ENCODE data around the gene ERCC5.

The ERCC5 gene

DNA sequence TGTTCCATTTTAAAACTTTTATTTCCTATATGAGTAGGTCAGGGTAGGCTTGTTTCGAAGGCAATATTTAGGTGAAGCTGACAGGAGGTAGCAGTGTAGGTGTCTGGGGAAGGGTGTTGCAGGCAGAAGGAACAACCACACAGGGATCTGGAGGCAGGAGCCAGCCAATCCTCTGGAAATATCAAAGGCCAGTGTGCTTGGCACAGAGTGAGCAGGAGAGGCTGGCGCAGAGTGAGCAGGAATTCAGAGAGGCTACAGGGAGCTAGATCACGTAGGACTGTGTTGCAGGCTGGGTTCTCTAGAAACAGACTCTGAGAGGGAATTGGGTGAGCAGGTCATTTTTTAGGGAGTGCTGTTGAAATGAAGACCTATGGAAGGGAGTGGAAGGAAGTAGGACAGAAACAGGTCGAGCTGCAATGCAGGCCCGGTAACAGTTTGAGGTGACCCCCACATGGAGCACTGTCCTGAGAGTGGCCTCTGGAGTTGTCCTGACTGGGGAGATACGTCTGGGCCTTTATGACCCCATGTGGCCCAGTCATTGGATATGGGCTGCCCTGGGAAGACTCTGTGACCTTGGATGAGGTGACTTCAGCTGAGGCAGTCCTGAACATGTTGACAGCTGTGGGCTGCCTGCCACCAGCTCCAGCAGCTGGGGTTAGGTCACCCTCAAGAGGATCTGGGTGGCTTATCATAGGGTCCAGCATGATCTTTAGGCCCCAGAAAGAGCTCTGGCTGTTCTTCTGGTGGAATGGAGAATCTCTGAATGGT, 51.7 kb downstream of the ERCC5 start:
- DNase-seq, result no peak

DNA sequence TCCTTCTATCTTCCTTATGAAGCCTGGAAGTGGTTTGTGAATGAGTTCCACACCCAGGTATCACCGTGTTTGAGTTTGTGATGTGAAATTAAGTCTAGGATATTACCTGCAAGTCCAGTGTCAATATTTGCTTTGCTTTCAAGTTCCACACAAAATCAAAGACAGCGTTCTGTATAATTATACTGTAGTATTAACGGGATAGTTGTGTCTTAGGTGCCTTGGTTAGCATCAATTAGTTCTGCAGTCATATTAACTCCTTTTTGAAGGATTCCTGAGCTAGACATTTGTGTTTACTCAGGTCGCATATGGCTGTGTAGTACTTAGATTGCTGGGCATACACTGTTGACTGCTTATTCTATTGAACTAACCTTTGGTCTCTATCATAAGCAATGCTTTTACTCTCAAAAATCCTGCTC, 54.4 kb downstream of the ERCC5 start:
- DNase-seq, result no peak

DNA sequence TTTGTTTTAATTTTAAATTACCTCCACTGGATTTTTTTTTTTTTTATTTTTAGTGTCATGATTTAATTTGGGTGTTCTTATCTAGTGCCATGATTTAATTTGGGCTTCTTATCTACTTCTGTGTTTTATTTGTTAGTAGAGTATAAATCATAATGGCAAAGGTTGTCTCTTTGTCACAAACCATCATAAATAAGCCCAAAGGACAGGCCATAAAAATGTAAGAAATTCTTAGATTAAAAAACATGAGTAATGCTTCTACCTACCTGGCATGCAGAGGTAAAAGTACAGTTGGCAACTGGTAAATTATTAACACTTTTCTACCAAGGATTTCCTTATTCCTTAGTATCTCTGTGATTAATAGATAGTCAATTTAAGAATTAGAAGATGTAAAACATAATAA, 55.2 kb downstream of the ERCC5 start:
- DNase-seq, result no peak

DNA sequence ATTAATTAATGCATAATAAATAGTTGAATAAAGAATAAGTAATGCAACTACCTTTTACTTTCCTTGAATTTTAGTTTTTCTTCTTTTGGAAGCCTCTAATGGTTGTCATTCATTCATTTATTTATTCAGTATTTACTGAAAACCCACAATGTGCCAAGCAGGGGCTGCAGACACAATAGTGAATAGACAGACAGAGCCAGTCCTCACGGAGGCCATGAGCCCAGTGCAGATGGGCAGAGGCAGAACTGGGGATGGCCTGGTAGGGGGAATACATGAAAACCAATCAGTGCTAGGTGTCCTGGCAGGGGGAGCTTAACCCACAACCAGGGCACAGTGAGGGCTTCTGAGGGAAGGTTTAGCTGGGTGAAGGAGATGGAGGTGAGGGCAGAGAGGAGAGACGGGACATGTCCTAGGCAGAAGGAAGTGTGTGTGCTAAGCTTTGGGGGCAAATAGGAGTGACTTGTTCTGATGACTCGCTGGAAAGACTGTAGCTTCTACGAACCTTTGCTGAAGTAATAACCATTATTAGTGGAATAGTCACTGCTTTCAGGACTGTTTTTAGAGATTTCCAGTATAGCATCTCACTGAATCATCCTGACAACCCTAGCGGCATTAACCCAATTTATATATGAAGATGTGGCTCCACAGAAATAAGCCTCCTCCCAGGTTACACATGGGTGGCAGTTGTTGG, 55.9 kb downstream of the ERCC5 start:
- no peak for DNase-seq

DNA sequence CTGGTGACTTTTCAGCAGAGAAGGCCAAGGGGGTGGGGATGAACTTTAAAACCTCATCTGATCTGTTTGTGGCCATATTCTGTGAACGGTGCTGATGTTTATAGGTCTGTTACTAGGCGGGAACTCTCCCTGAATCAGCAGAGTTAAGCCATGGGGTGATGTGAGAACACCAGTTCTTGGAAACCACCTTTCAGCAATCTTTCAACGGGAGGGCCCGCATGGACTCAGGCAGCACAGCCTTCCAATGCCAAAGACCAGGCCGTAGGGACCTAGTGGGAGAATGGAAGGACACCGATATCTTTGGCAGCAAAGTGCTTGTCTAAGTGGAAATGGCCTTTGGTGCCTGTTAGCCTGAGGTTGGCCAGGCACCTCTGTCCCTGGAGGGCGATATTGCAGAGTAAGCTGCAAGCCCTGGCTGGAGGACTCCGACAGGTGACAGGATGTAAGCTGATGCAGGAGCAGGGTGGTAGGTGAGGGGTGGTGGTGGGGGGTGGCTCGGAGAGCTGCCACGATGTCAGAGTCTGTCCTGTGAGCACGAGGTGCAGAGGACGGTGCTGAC, 57.0 kb downstream of the ERCC5 start:
- DNase-seq, result no peak

DNA sequence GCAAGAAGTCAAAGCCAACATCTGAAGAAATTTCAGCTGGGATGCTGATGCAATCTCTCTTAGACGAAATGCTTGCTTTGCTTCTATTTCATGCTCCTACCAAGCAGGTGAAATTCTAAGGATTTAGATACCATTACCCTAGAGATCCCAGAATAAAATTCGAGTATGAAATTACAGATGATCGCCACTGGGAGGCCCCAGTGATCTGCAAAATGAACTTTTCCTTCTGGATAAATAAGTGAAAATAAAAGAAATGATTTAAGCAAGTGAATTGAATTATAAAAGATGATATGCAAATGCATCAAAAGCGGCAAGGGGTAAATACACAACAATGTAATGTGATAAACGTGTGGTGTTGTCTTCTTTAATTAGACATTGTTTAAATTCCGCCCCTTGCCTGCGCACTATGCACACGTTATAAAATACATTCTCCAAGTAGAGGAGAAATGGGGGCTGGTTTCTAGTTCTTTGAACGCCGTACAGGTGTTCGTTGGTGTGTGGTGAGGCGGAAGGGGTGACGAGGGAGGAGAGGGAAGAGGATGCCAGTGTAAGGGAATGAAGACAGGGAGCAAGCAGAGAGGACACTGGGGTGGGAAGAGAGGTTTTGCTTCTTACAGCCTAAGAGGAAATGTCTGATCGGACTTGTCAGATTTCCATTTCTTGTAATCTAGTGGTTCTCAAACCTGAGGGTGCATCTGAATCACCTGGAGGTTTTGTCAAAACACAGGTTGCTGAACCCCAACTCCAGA, 58.0 kb downstream of the ERCC5 start:
- no peak for DNase-seq

DNA sequence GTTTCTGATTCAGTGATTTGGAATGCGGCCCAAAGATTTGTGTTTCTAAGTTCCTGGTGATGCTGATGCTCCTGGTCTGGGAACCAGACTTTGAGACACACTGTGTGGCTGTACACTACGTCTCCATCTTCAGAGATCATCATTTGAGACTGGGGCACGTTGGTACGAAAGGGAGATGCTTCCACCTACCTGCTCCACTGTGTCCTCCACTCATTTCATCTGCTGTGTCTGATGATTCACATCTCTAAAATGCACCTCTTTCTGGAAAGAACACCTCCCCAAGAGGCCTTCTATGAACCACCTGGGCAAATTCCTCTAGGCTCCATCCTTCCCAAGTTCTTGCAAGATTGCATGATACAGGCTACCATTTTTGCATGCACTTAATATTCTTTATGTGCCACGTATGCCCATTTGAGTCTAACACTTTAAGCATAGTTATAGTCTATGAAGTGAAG, 58.6 kb downstream of the ERCC5 start:
- no peak for DNase-seq

DNA sequence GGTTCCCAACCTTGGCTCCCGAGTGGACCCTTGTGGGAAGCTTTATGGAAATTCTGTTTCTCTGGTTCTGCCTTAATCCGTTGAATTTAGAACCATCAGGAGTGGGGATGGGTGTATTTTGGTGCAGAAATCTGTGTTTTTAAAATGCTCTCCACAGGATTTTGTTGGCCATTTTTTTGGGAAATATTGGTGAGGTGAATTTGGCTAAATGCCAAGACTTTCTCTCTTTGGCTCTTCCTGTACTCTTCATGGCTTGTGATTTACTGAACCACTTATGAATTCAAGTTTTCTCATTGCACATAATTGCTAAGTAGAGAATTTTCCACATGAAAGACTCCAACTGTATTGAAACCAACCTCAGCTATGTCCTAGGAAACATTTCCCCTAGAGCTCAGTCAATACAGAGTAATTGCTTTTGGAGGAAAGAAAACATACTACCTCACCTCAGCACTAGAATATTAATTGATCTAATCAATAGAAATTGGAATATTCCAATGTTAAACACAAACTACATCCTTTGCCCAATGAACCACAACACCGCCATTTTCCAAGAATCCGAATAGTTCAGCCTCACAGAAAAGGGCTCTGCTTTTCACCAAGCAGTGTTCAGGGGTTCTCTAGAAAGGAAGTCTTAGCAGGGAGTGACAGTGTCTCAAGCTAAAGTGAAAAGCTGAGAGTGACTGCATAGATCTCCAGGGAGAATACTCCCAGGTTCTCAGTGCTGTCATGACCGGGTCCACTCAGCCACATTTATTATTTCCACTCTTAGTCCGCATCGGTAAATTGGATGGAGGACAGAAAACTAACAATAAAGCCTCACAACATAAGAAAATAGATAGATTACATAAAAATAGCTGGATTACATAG, 60.3 kb downstream of the ERCC5 start:
- no peak for DNase-seq

DNA sequence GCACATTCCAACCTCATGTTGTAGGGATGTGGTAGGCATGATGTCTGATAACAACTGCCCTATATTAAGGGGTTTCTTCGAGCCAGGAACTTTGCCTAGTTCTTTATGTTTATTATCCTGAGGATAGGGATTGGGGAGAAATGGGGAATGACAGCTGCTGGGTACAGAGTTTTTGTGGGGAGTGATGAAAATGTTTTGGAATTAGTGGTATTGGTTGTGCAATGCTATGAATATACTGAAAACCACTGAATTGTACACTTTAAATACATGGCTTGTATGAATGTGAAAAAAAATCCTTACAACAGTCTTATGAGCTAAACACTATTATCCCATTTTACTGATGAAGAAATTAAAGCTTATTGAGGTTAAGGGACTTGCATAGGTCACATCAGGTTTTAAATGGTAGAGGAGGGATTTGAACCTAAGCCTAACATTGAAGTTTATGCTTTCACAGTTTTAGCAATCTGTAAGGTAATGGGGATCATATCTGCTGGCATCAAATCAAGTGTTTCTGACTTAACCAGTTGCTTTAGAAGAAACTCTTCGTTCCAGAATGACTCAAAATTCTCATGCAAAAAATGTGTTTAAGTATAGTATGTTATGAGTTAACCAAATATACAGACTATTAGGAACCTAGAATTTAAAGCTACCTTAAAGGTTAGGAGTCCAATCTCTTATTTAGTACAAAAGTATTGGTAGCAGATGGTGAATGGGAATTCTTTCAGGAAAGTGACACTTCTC, 61.4 kb downstream of the ERCC5 start:
- DNase-seq, result no peak

DNA sequence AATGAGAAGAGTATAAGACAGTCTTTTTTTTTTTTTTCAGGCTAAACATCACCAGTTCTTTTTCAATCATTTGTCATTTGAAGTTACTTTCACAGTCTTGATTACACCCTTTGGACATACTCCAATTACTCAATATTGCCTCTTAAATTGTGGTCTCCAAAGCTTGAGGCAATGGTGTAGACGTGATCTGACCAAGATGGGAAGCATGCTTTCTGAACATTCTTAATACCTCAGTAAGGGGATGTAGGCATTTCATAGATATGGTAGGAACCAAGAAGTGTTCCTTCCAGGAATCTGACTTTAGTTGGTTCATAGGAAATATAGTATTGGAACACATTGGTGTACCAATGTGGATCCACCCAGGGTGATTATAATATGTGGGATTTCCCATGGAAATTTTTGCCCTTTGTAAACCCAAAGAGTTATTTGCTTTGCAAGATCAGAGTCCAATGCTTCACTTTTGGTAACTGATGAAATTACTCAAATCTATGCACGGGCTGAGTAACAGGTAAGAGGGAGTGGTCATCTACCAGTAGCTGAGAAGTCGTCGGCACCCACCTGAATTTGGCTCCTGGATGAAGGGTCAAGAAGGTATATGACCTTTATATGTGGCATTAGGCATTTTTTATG, 62.2 kb downstream of the ERCC5 start:
- DNase-seq, result no peak

DNA sequence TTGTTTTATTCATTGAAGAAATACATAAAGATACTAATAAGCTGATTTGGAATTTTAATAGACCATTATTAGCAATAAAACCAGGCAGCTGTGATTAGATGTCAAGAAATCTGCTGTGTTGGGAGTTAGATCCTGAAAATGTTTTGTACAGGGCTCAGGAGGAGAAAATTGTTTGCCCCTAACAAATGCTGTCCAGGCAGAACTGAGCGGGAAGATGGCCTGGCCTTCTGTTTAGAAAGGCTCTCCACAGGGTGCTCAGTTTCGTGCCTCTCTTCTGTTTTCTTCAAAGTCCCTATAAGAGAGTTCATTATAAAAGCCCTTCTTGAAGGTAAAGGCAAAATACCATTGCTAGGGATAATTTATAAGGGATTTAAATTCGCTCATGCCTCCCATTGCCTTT, 64.1 kb downstream of the ERCC5 start:
- DNase-seq, result no peak

DNA sequence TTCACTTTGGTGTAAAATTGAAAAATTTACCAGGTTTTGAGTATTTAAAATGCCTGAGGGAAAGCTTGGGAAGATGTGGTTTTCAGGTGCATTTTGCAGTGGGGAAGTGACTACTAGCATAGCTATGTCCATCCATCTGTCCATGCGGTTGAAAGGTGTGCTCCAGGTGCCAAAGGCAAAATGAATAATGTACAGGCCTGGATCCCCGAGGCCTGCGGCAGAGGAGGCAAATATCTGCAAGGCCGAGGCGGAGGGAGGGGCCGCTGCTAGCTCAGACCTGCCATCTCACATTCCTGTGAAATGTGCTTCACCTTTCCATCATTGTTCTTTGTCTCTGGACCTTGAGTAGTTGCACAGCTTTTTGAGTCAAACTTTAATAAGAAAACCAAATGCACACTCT, 65.5 kb downstream of the ERCC5 start:
- DNase-seq, result no peak

DNA sequence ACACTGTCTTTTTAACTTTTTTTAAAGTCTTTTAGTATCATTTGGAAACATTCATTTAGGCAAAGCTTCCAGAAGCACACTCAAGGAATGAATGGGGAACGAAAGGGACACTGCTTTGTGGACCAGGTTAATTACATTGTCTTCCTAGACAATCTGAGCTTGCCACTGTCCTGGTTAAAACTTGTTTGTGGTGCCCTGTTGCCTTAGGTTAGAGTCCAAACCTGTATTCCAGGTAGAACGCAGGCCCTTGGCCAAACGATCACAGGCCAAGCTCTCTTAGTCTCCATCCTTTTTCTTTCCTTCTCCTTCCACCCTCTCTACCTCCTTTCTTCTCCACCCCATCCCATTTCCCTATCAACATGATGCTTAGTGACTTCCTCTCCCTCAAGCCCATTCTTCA, 66.8 kb downstream of the ERCC5 start:
- DNase-seq, result no peak

DNA sequence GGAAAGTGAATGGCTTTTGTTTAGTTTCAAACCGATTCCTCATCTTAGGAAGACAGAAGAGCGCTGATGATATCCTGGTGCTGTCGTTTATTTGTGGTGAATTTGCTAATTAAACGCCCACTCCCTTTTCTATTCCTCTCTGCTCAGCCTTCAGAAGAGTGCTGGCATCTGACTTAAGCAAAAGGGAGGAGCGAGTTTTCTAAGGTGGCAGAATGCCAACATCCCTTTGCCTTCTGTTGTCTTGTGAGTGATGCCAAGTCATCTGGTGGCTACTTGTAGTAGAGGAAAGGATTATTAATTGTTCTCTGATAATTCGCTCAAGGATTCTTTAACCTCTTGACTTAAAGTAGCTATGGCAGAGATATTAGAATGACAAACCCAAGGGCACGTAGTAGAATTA, 68.1 kb downstream of the ERCC5 start:
- DNase-seq, result no peak

DNA sequence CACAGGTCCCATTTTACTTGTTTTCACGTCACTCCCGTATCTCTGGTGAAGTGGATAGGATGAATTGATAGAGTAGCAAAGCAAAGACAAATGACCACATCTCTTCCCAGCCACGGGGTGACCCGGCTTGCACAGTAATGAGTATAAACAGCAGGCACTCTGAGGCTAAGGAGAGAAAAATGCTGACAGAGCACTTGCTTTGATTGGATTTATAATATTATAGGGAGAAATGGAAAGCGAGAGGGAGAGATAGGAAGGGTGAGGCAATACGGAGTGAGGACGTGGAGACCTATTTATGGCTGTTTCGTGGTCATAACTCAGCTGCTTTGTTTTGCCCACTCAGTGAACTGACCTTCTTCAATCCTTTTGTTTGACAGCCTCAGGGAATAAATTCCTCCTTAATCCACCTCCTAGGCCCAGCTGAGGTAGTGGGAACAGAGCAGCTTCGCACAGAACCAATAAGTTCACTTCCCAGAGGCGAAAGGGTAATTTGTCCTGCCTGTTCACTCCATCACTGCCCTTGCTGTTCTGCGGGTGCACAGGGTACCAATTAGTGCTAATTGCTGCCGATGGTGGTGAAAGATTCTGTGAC, 68.6 kb downstream of the ERCC5 start:
- DNase-seq, result no peak

DNA sequence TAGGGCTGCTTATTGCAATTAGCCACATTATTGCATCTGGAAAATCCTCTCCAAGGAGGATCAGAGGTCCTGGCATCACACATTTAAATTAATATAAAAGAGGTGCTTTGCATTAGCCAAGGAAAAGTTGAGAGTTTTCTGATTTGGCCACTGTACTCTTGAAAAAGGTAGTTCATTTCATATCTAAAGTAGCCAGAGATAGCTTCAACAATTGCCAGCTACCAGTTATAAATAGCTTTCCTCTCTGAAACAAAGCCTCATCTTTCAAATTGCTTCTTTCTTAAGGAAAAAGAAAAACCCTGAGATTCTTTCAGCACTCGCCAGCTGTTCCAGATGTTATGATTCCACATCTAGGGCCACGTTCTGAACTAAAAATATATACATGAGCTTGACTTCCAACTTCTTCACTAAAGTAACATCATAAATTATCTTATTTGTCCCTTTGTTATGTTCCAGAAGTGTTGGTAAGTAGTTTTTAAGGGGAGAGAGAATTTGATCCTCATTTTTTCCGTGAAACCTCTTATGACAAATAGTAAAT, 69.6 kb downstream of the ERCC5 start:
- DNase-seq, result no peak

DNA sequence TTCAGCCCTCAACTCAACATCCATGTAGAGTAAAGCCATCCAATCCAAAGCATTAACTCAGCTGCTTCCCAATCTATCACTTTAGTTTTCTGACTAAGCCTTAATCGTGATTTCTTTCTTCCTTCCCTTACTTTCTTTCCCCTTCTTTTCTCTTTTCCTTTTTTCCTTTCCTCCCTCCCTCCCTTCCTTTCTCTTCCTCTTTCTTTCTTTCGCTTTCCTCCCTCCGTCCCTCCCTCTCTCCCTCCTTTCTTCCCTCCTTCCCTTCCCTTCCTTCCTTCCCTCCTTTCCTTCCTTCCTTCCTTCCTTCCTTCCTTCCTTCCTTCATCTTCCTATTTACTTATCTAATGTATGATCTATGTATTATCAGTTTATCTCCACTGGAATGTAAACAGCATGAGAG, 71.2 kb downstream of the ERCC5 start:
- no peak for DNase-seq

DNA sequence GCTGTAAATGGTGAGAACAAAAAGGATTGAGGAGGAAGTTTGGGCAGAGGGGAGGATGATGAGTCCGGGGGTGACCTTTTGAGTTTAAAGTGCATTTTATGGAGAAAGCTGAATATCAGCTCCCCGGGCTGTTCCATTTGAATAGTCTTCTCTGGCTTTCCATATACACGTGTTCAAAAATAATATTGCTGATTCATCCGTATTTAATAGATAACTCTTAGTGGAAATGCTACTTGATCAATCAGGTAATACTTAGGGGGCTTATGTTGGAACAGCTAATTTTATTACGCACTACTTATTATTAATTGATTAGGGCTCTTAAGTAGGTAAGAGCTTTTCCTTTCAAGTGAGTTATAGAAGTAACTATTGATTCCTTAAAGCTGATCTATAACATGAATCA, 76.4 kb downstream of the ERCC5 start:
- DNase-seq, result no peak
